HepG2 (cell line): ENCODE data around the gene C22orf42. TPM values are rescaled to one million over a fixed set of nuclear protein-coding genes. Genes with fewer than 3 reads are reported as not detected.

Experiments used
- CBX1 ChIP-seq: IDR thresholded peaks from one replicate; pipeline ENCODE4 v1.6.1; 2016; ENCODE audit warnings: antibody characterized with exemption, low read depth
- FOXP1 ChIP-seq, 2 experiments: fragments of 450-650 bp in 1 of 2; IDR thresholded peaks; 2 replicates each; pipeline ENCODE4 v1.6.1; 2017 to 2018; ENCODE audit warnings: antibody characterized with exemption in 1 of 2
- GPN1 ChIP-seq: sonication (generic); formaldehyde crosslinking; IDR thresholded peaks from 2 replicates; pipeline ENCODE4 v1.5.1; 2020; ENCODE audit warnings: missing genetic modification reagents, borderline replicate concordance
- IKZF1 ChIP-seq: fragments of 450-650 bp; IDR thresholded peaks from 2 replicates; pipeline ENCODE4 v1.7.1; 2016
- NBN ChIP-seq: fragments of 450-650 bp; conservative IDR thresholded peaks from 2 replicates; pipeline ENCODE4 v1.6.1; 2017
- PAX8 ChIP-seq: sonication (generic); formaldehyde crosslinking; IDR thresholded peaks from 2 replicates; pipeline ENCODE4 v1.8.0; 2022; ENCODE audit warnings: mild to moderate bottlenecking, missing genetic modification reagents, borderline replicate concordance
- PBX2 ChIP-seq: IDR thresholded peaks from 2 replicates; pipeline ENCODE4 v1.6.1; 2016; ENCODE audit warnings: control low read depth
- POLR2AphosphoS5 ChIP-seq: IDR thresholded peaks from 2 replicates; pipeline ENCODE4 v1.6.1; 2012; ENCODE audit warnings: low read depth, low read length
- TBX2 ChIP-seq: sonication (generic); formaldehyde crosslinking; IDR thresholded peaks from 2 replicates; pipeline ENCODE4 v1.5.0; 2020; ENCODE audit warnings: missing genetic modification reagents, mild to moderate bottlenecking, borderline replicate concordance
- TP53 ChIP-seq: sonication (generic); formaldehyde crosslinking; conservative IDR thresholded peaks from 2 replicates; pipeline ENCODE4 v1.4.0; 2020; ENCODE audit warnings: missing genetic modification reagents
- ZNF160 ChIP-seq: sonication (generic); formaldehyde crosslinking; IDR thresholded peaks from 2 replicates; pipeline ENCODE4 v1.8.0; 2022; ENCODE audit warnings: mild to moderate bottlenecking, inconsistent platforms, missing genetic modification reagents
- ZNF235 ChIP-seq: sonication (generic); formaldehyde crosslinking; IDR thresholded peaks from 2 replicates; pipeline ENCODE4 v1.8.1; 2023; ENCODE audit warnings: mild to moderate bottlenecking, missing genetic modification reagents, borderline replicate concordance
- ZNF251 ChIP-seq: sonication (generic); formaldehyde crosslinking; IDR thresholded peaks from 2 replicates; pipeline ENCODE4 v1.9.0; 2021; ENCODE audit warnings: mild to moderate bottlenecking, missing genetic modification reagents
- ZNF329 ChIP-seq: sonication (generic); formaldehyde crosslinking; IDR thresholded peaks from 2 replicates; pipeline ENCODE4 v1.9.0; 2021; ENCODE audit warnings: low read depth, mild to moderate bottlenecking, missing genetic modification reagents
- ZNF558 ChIP-seq: sonication (generic); formaldehyde crosslinking; IDR thresholded peaks from 2 replicates; pipeline ENCODE4 v1.9.0; 2022; ENCODE audit warnings: mild to moderate bottlenecking, missing genetic modification reagents, borderline replicate concordance
- ZNF569 ChIP-seq: sonication (generic); formaldehyde crosslinking; IDR thresholded peaks from 2 replicates; pipeline ENCODE4 v1.5.0; 2020; ENCODE audit warnings: mild to moderate bottlenecking, missing genetic modification reagents, moderate library complexity, borderline replicate concordance
- ZNF652 ChIP-seq: IDR thresholded peaks from 2 replicates; pipeline ENCODE4 v1.6.1; 2016; ENCODE audit warnings: low read depth, borderline replicate concordance
- polyA plus RNA-seq, 8 experiments: library from polyadenylated mRNA; depleted of rRNA in 3 of 8; stranded (reverse) in 7 of 8; unstranded in 1 of 8; fragments of >200 nt; fragmentation: Illumina TruSeq in 4 of 8; extraction: Trizol in 4 of 8; gene quantifications; 2 replicates each; pipeline versions ENCODE4 v1.2.1 to v1.2.3, GENCODE V29; 2011 to 2016; ENCODE audit warnings: low read depth in 4 of 8, missing spikeins in 1 of 8, mixed read lengths in 1 of 8; ENCODE audit not compliant: insufficient read depth in 1 of 8
- total RNA-seq, 5 experiments: library from RNA; depleted of rRNA; stranded (reverse); fragments of >200 nt; fragmentation: Illumina TruSeq; extraction: Trizol; gene quantifications; 2 replicates each; pipeline ENCODE4 v1.2.3, GENCODE V29; 2016; ENCODE audit warnings: low read depth in 1 of 5
- TF ChIP-seq, protein P1 (sequence below): sonication (generic); formaldehyde crosslinking; conservative IDR thresholded peaks from 2 replicates; pipeline ENCODE4 v1.8.0; 2022; ENCODE audit warnings: mild to moderate bottlenecking, moderate library complexity, missing genetic modification reagents
- TF ChIP-seq, protein P2 (sequence below): sonication (generic); formaldehyde crosslinking; IDR thresholded peaks from 2 replicates; pipeline ENCODE4 v1.4.0; 2020; ENCODE audit warnings: missing genetic modification reagents
- TF ChIP-seq, protein P3 (sequence below): sonication (generic); formaldehyde crosslinking; IDR thresholded peaks from 2 replicates; pipeline ENCODE4 v1.9.0; 2021; ENCODE audit warnings: missing genetic modification reagents, borderline replicate concordance
- TF ChIP-seq, protein P4 (sequence below): sonication (generic); formaldehyde crosslinking; IDR thresholded peaks from 2 replicates; pipeline ENCODE4 v1.8.1; 2023; ENCODE audit warnings: mild to moderate bottlenecking, missing genetic modification reagents

Gene C22orf42
- total and polyA plus RNA-seq, 2 of the 13 experiments (the other 11 are each of a cell fraction or from before 2014, with no cell fraction given): not detected

- TF ChIP-seq ZNF235 (no peak), ZNF652 (CRISPR knock-in tag) (no peak), GPN1 (CRISPR knock-in tag) (no peak), ZNF160 (CRISPR knock-in tag) (no peak), FOXP1 (IDR thresholded peaks at IDR 0.05) (no peak), FOXP1 (CRISPR knock-in tag; IDR thresholded peaks at IDR 0.05) (no peak), PAX8 (CRISPR knock-in tag) (no peak), ZNF329 (CRISPR knock-in tag) (no peak), POLR2AphosphoS5 (no peak), CBX1 (no peak), ZNF251 (CRISPR knock-in tag) (no peak), IKZF1 (no peak), NBN (no peak), ZNF558 (CRISPR knock-in tag) (no peak), PBX2 (CRISPR knock-in tag) (no peak), TBX2 (CRISPR knock-in tag) (peak; percentile 51), TP53 (CRISPR knock-in tag) (no peak), ZNF569 (CRISPR knock-in tag) (no peak)
- TF ChIP-seq, protein P1, sequence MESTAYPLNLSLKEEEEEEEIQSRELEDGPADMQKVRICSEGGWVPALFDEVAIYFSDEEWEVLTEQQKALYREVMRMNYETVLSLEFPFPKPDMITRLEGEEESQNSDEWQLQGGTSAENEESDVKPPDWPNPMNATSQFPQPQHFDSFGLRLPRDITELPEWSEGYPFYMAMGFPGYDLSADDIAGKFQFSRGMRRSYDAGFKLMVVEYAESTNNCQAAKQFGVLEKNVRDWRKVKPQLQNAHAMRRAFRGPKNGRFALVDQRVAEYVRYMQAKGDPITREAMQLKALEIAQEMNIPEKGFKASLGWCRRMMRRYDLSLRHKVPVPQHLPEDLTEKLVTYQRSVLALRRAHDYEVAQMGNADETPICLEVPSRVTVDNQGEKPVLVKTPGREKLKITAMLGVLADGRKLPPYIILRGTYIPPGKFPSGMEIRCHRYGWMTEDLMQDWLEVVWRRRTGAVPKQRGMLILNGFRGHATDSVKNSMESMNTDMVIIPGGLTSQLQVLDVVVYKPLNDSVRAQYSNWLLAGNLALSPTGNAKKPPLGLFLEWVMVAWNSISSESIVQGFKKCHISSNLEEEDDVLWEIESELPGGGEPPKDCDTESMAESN (CRISPR knock-in tag): no peak
- TF ChIP-seq, protein P2, sequence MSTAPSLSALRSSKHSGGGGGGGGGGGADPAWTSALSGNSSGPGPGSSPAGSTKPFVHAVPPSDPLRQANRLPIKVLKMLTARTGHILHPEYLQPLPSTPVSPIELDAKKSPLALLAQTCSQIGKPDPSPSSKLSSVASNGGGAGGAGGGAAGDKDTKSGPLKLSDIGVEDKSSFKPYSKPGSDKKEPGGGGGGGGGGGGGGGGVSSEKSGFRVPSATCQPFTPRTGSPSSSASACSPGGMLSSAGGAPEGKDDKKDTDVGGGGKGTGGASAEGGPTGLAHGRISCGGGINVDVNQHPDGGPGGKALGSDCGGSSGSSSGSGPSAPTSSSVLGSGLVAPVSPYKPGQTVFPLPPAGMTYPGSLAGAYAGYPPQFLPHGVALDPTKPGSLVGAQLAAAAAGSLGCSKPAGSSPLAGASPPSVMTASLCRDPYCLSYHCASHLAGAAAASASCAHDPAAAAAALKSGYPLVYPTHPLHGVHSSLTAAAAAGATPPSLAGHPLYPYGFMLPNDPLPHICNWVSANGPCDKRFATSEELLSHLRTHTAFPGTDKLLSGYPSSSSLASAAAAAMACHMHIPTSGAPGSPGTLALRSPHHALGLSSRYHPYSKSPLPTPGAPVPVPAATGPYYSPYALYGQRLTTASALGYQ: no peak
- TF ChIP-seq, protein P3, sequence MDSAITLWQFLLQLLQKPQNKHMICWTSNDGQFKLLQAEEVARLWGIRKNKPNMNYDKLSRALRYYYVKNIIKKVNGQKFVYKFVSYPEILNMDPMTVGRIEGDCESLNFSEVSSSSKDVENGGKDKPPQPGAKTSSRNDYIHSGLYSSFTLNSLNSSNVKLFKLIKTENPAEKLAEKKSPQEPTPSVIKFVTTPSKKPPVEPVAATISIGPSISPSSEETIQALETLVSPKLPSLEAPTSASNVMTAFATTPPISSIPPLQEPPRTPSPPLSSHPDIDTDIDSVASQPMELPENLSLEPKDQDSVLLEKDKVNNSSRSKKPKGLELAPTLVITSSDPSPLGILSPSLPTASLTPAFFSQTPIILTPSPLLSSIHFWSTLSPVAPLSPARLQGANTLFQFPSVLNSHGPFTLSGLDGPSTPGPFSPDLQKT (CRISPR knock-in tag): no peak
- TF ChIP-seq, protein P4, sequence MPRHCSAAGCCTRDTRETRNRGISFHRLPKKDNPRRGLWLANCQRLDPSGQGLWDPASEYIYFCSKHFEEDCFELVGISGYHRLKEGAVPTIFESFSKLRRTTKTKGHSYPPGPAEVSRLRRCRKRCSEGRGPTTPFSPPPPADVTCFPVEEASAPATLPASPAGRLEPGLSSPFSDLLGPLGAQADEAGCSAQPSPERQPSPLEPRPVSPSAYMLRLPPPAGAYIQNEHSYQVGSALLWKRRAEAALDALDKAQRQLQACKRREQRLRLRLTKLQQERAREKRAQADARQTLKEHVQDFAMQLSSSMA (CRISPR knock-in tag): no peak
These were observed 48.0 kb upstream of the C22orf42 start (continued) for GRCh38 chr22:32206774-32207758.
